Left lung (tissue), 10 donors: ENCODE data around the gene CDKN2AIPNL. TPM values are rescaled to one million over a fixed set of nuclear protein-coding genes. Genes with fewer than 3 reads are reported as not detected.

Experiments
- ATAC-seq: fragments of 200-7000 bp; cut with Tn5 transposase; one replicate; pipeline ENCODE4 v1.9.1; 2020; ENCODE audit warnings: moderate library complexity
- DNase-seq, 4 donors: peaks; one replicate each; pipeline ENCODE4 v3.0.0-alpha.2; 2013 to 2020
- H3K27ac ChIP-seq, 2 donors: fragments of 200-600 bp; sonication (generic) in 1 of 2; one replicate each; pipeline versions ENCODE4 v1.5.0 to v1.8.0; 2020 to 2021
- H3K27me3 ChIP-seq, 2 donors: fragments of 200-600 bp; sonication (generic) in 1 of 2; one replicate each; pipeline versions ENCODE4 v1.5.0 to v1.8.0; 2020 to 2021
- H3K36me3 ChIP-seq, 2 donors: fragments of 200-600 bp; sonication (generic) in 1 of 2; one replicate each; pipeline versions ENCODE4 v1.5.0 to v1.8.0; 2020 to 2021
- H3K4me1 ChIP-seq, 2 donors: fragments of 200-600 bp; one replicate each; pipeline ENCODE4 v1.8.0; 2021
- H3K4me3 ChIP-seq, 2 donors: fragments of 200-600 bp; sonication (generic) in 1 of 2; one replicate each; pipeline versions ENCODE4 v1.5.0 to v1.8.0; 2020 to 2021; ENCODE audit warnings: mild to moderate bottlenecking in 1 of 2
- H3K9me3 ChIP-seq, 2 donors: fragments of 200-600 bp; sonication (generic) in 1 of 2; one replicate each; pipeline versions ENCODE4 v1.5.0 to v1.8.0; 2020 to 2021
- intact Hi-C, 2 donors: fragments of 100-400 bp; cut with DNase I; formaldehyde crosslinking; loops; one replicate each; pipeline versions ENCODE4 v1.11.2 to v1.14.2; 2022
- polyA plus RNA-seq, 6 donors: library from polyadenylated mRNA; unstranded; fragments of 120-200 nt; gene quantifications; one replicate each; pipeline ENCODE4 v1.2.1, GENCODE V29; 2013; ENCODE audit not compliant: insufficient read length in 6 of 6
- total RNA-seq, 2 donors: library from RNA; stranded (reverse); fragmentation: NEBNext Ultra II Directional; extraction: Animal tissue kit (Norgen Biotek cat#: 25700); gene quantifications; one replicate each; pipeline ENCODE4 v1.2.1, GENCODE V29; 2021
- TF ChIP-seq, protein P1 (sequence below), 2 donors: fragments of 200-600 bp; sonication (generic) in 1 of 2; IDR thresholded peaks; one replicate each; pipeline versions ENCODE4 v1.5.0 to v1.8.0; 2021; ENCODE audit warnings: antibody characterized with exemption in 2 of 2
- donor health status: DM: no; HTN: yes; CAD: no.
- donor health status: DM: no; HTN: no; CAD: no.

Gene CDKN2AIPNL
- total and polyA plus RNA-seq, 8 donors, result 15.5 to 30.8 (median 26.6) TPM

GRCh38 chr5:134438721-134439123 is 27.0 kb upstream of the CDKN2AIPNL start:
- H3K27me3 ChIP-seq, result no peaks in the 10 kb centered on the region
- peaks cover 32 to 44% of the 10 kb centered on the region in 2 donors for H3K4me1 ChIP-seq
- no peaks in the 10 kb centered on the region for H3K36me3 ChIP-seq
- intact Hi-C loops, result no loop called here
- H3K4me3 ChIP-seq, result no peak overlapping the region
- TF ChIP-seq, protein P1, sequence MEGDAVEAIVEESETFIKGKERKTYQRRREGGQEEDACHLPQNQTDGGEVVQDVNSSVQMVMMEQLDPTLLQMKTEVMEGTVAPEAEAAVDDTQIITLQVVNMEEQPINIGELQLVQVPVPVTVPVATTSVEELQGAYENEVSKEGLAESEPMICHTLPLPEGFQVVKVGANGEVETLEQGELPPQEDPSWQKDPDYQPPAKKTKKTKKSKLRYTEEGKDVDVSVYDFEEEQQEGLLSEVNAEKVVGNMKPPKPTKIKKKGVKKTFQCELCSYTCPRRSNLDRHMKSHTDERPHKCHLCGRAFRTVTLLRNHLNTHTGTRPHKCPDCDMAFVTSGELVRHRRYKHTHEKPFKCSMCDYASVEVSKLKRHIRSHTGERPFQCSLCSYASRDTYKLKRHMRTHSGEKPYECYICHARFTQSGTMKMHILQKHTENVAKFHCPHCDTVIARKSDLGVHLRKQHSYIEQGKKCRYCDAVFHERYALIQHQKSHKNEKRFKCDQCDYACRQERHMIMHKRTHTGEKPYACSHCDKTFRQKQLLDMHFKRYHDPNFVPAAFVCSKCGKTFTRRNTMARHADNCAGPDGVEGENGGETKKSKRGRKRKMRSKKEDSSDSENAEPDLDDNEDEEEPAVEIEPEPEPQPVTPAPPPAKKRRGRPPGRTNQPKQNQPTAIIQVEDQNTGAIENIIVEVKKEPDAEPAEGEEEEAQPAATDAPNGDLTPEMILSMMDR (IDR thresholded peaks at IDR 0.05), result no peak
- no peak for ATAC-seq
- H3K9me3 ChIP-seq, result no peaks in the 10 kb centered on the region
- no peak for DNase-seq
- peak overlapping the region; percentile 47 to 88 for H3K27ac ChIP-seq

GRCh38 chr5:134437847-134438581 is 26.3 kb upstream of the CDKN2AIPNL start:
- no peak overlapping the region for H3K4me3 ChIP-seq
- DNase-seq (no peak), ATAC-seq (no peak)
- TF ChIP-seq, protein P1 (IDR thresholded peaks at IDR 0.05), result no peak
- H3K4me1 ChIP-seq, result peaks cover 32 to 44% of the 10 kb centered on the region in 2 donors
- H3K27ac ChIP-seq, result peak overlapping the region; percentile 69 to 88
- intact Hi-C loops, result no loop called here
- H3K27me3 ChIP-seq, result no peaks in the 10 kb centered on the region
- H3K9me3 ChIP-seq, result no peaks in the 10 kb centered on the region
- H3K36me3 ChIP-seq, result no peaks in the 10 kb centered on the region

GRCh38 chr5:134437340-134437846 is 25.7 kb upstream of the CDKN2AIPNL start:
- Histone ChIP-seq H3K4me1 (peaks cover 32 to 44% of the 10 kb centered on the region in 2 donors), H3K9me3 (no peaks in the 10 kb centered on the region), H3K36me3 (no peaks in the 10 kb centered on the region), H3K27me3 (no peaks in the 10 kb centered on the region), H3K4me3 (no peak overlapping the region), H3K27ac (peak overlapping the region; percentile 69 to 88)
- ATAC-seq, result no peak
- no peak for DNase-seq
- TF ChIP-seq, protein P1 (IDR thresholded peaks at IDR 0.05), result no peak
- intact Hi-C loops, result no loop called here

DNA sequence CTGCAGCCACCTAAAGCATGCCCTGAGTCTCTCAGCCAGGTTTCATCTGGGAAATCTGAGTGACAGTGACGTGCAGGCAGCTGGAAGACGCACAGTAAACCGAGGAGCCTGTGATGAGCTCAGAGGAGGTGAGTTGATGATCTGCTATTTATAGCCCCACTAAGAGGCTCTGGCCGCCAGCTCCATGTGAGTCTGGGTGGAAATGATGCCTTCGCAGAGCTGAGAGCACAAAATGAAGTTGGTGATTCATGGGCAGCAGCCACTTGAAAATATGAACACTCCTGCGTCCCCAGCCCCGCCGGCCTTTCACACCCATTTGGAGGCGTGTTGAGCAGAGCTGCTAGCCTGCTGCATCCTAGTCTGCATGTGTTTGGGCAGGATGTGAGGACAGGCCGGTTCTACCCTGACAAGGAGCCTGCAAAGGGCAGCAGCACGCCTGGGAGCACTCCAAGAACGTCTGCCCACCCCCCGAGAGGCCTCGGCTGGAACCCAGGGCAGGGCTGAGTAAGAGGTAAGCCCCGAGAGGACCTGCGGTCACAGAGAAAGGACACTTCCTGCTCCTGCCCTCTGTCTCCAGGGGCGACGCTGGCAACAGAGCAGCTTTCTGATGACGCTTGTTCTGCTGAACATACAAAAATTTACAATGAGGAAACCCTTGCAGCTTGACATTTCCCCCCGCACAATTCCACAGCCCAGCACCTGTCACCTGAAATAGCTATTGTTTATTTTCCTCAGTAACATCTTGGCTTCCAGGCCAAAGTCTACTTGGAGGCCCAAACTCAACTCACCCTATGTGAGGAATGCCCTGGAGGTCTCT is 25.1 kb upstream of the CDKN2AIPNL start:
- ATAC-seq (peak; percentile 83), DNase-seq (peak in 3 of 4 donors; percentile 81 to 90 (median 86))
- no peaks in the 10 kb centered on the region for H3K36me3 ChIP-seq
- H3K9me3 ChIP-seq, result no peaks in the 10 kb centered on the region
- TF ChIP-seq, protein P1 (IDR thresholded peaks at IDR 0.05), result no peak
- H3K27ac ChIP-seq, result peak overlapping the region; percentile 69 to 88
- H3K27me3 ChIP-seq, result no peaks in the 10 kb centered on the region
- intact Hi-C loops, result no loop called here
- peaks cover 32 to 44% of the 10 kb centered on the region in 2 donors for H3K4me1 ChIP-seq
- peak overlapping the region in 1 of 2 donors; percentile 9 for H3K4me3 ChIP-seq

DNA sequence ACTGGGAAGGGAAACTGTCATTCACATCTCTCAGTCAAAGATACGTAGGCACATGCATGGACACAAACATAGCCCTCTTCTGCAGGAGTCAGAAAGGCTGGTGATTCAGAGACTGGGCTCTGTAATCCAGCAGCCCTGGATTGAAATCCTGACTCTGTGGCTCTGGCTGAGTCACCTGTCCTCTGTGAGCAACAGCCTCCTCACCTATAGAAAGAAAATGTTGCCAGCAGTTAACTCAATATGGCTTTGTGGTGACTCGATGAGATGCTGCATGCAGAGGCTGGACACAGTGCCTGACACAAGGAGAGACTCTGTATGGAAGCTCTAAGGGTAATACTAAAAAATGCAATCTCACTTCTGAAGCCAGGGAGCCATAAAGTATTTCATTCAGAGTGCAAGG is 23.9 kb upstream of the CDKN2AIPNL start:
- H3K4me1 ChIP-seq, result peaks cover 32 to 44% of the 10 kb centered on the region in 2 donors
- TF ChIP-seq, protein P1 (IDR thresholded peaks at IDR 0.05), result no peak
- H3K9me3 ChIP-seq, result no peaks in the 10 kb centered on the region
- ATAC-seq (no peak), DNase-seq (no peak)
- H3K27ac ChIP-seq, result no peak overlapping the region
- no peaks in the 10 kb centered on the region for H3K27me3 ChIP-seq
- no peaks in the 10 kb centered on the region for H3K36me3 ChIP-seq
- no peak overlapping the region for H3K4me3 ChIP-seq
- intact Hi-C loops, result no loop called here
